GM12878 (cell line): ENCODE data around the gene ABCC4. TPM values are rescaled to one million over a fixed set of nuclear protein-coding genes. Genes with fewer than 3 reads are reported as not detected.

ENCODE experiments used
- ATAC-seq: fragments of 200-7000 bp; cut with Tn5 transposase; 3 replicates; pipeline ENCODE4 v1.9.1; 2020; ENCODE audit warnings: mild to moderate bottlenecking, moderate library complexity
- BruUV-seq: library from RNA; stranded (reverse); fragments of 400-500 nt; replicated peaks from 2 replicates; lab custom pipeline; 2021; lab: Mats Ljungman, UMichigan
- CTCF ChIA-PET: fragments of 300-600 bp; sonication (Branson Sonifier 250); formaldehyde crosslinking; extraction: SDS; loops from one replicate; lab custom pipeline; 2021; ENCODE audit warnings: inconsistent platforms; lab: Yijun Ruan, JAX
- POLR2A ChIA-PET: fragments of 350-600 bp; formaldehyde crosslinking; extraction: SDS; loops from one replicate; lab custom pipeline; 2021; ENCODE audit warnings: inconsistent platforms; lab: Charles Lee
- RAD21 ChIA-PET: fragments of 300-600 bp; sonication (Branson Sonifier 250); formaldehyde crosslinking; loops from one replicate; lab custom pipeline; 2023; ENCODE audit warnings: antibody characterized with exemption; ENCODE audit not compliant: unreplicated experiment; lab: Charles Lee
- SMC1A ChIA-PET: fragments of 300-600 bp; sonication (Branson Sonifier 250); formaldehyde crosslinking; loops from one replicate; lab custom pipeline; 2023; ENCODE audit not compliant: unreplicated experiment, uncharacterized antibody; lab: Charles Lee
- DNase-seq: peaks from one replicate; pipeline ENCODE4 v3.0.0-alpha.2; 2011; ENCODE audit warnings: low read depth, low spot score
- FAIRE-seq: peaks from 3 replicates; lab custom pipeline; 2011; peaks lifted over from hg19 to GRCh38; lab: Jason Lieb, UNC
- H2AFZ ChIP-seq: 2 replicates; pipeline ENCODE4 v1.6.0; 2011; ENCODE audit warnings: low read depth, low read length, control low read depth; ENCODE audit not compliant: control insufficient read depth
- H3K27ac ChIP-seq: 2 replicates; pipeline ENCODE4 v1.5.1; 2011; ENCODE audit warnings: control low read depth; ENCODE audit not compliant: control insufficient read depth, insufficient read depth
- H3K27me3 ChIP-seq, 2 experiments: replicated peaks in 1 of 2; 2 replicates each; pipeline versions ENCODE4 v1.6.0 to v1.6.1; 2011; ENCODE audit warnings: low read length in 1 of 2; ENCODE audit not compliant: control insufficient read depth in 2 of 2, insufficient read depth in 2 of 2
- H3K36me3 ChIP-seq, 2 experiments: 2 replicates each; pipeline ENCODE4 v1.5.1; 2011; ENCODE audit warnings: low read length in 1 of 2; ENCODE audit not compliant: control insufficient read depth in 2 of 2, insufficient read depth in 2 of 2
- H3K4me1 ChIP-seq: 2 replicates; pipeline ENCODE4 v1.6.1; 2011; ENCODE audit warnings: mild to moderate bottlenecking, low read length, moderate library complexity, mixed read lengths; ENCODE audit not compliant: control insufficient read depth, insufficient read depth
- H3K4me2 ChIP-seq: 2 replicates; pipeline ENCODE4 v1.6.0; 2011; ENCODE audit warnings: control low read depth; ENCODE audit not compliant: control insufficient read depth, insufficient read depth
- H3K4me3 ChIP-seq: fragments of 200-600 bp; sonication (generic); 2 replicates; pipeline ENCODE4 v1.5.1; 2016
- H3K79me2 ChIP-seq: 2 replicates; pipeline ENCODE4 v1.6.0; 2011; ENCODE audit warnings: low read length; ENCODE audit not compliant: control insufficient read depth, insufficient read depth
- H3K9ac ChIP-seq: 2 replicates; pipeline ENCODE4 v1.8.0; 2011; ENCODE audit warnings: low read length, control low read depth, mixed read lengths; ENCODE audit not compliant: control insufficient read depth, insufficient read depth
- H3K9me3 ChIP-seq: replicated peaks from 3 replicates; pipeline ENCODE4 v1.5.1; 2011; ENCODE audit warnings: mild to moderate bottlenecking, low read length; ENCODE audit not compliant: control insufficient read depth, insufficient read depth
- H4K20me1 ChIP-seq: 2 replicates; pipeline ENCODE4 v1.6.0; 2011; ENCODE audit not compliant: control insufficient read depth, insufficient read depth
- FOXK2 ChIP-seq: fragments of 450-650 bp; IDR thresholded peaks from 2 replicates; pipeline ENCODE4 v1.6.1; 2017; ENCODE audit warnings: mild to moderate bottlenecking, moderate library complexity
- HDAC6 ChIP-seq: fragments of 200-600 bp; sonication (generic); IDR thresholded peaks from one replicate; pipeline ENCODE4 v1.8.0; 2017; ENCODE audit warnings: antibody characterized with exemption; ENCODE audit not compliant: unreplicated experiment
- MEF2A ChIP-seq: IDR thresholded peaks from 2 replicates; pipeline ENCODE4 v1.6.1; 2011; ENCODE audit warnings: low read depth, mild to moderate bottlenecking, low read length, moderate library complexity; ENCODE audit not compliant: insufficient read depth
- MEF2B ChIP-seq: fragments of 450-650 bp; IDR thresholded peaks from 2 replicates; pipeline ENCODE4 v1.6.1; 2018; ENCODE audit warnings: mild to moderate bottlenecking, moderate library complexity; ENCODE audit not compliant: partially characterized antibody, poor library complexity, severe bottlenecking
- NFXL1 ChIP-seq: fragments of 450-650 bp; IDR thresholded peaks from 2 replicates; pipeline ENCODE4 v1.6.1; 2017; ENCODE audit warnings: antibody characterized with exemption, mild to moderate bottlenecking, borderline replicate concordance
- POLR2AphosphoS2 ChIP-seq: IDR thresholded peaks from 2 replicates; pipeline ENCODE4 v1.6.1; 2011; ENCODE audit warnings: low read depth, mild to moderate bottlenecking, low read length, improper control_type of control experiment, moderate library complexity
- RBBP5 ChIP-seq: fragments of 200-600 bp; sonication (generic); conservative IDR thresholded peaks from 2 replicates; pipeline ENCODE4 v1.6.1; 2016
- RFX5 ChIP-seq: IDR thresholded peaks from 2 replicates; pipeline ENCODE4 v1.6.1; 2011; ENCODE audit warnings: low read depth, low read length, improper control_type of control experiment
- SMAD5 ChIP-seq: IDR thresholded peaks from 2 replicates; pipeline ENCODE4 v1.6.1; 2016; ENCODE audit warnings: antibody characterized with exemption, low read depth
- SMC3 ChIP-seq: IDR thresholded peaks from 2 replicates; pipeline ENCODE4 v1.6.1; 2011; ENCODE audit warnings: low read length, improper control_type of control experiment, borderline replicate concordance
- SUZ12 ChIP-seq: fragments of 200-600 bp; sonication (generic); IDR thresholded peaks from one replicate; pipeline ENCODE4 v1.6.1; 2018; ENCODE audit warnings: antibody characterized with exemption, mild to moderate bottlenecking; ENCODE audit not compliant: unreplicated experiment
- TCF3 ChIP-seq: IDR thresholded peaks from 2 replicates; pipeline ENCODE4 v1.6.1; 2012; ENCODE audit warnings: low read depth, mild to moderate bottlenecking, low read length, borderline replicate concordance; ENCODE audit not compliant: insufficient read depth
- TCF7 ChIP-seq: IDR thresholded peaks from 2 replicates; pipeline ENCODE4 v1.6.1; 2014; ENCODE audit warnings: antibody characterized with exemption, borderline replicate concordance
- ZSCAN29 ChIP-seq: fragments of 450-650 bp; IDR thresholded peaks from 2 replicates; pipeline ENCODE4 v1.6.1; 2017; ENCODE audit warnings: mild to moderate bottlenecking, moderate library complexity
- WGBS: methylation state at CpG from one replicate; pipeline ENCODE4 v1.1.6; 2016; ENCODE audit warnings: low lambda C conversion rate; ENCODE audit not compliant: insufficient replicate concordance, insufficient coverage; ENCODE audit errors: missing lambda C conversion rate; 5-methylcytosine and 5-hydroxymethylcytosine counted together
- in situ Hi-C: fragments of 300-500 bp; cut with MboI; formaldehyde crosslinking; loops from 9 replicates; pipeline ENCODE4 v1.14.3; 2018; ENCODE audit warnings: mixed read lengths
- intact Hi-C: fragments of 100-400 bp; cut with micrococcal nuclease; formaldehyde crosslinking; loops from one replicate; pipeline ENCODE4 v1.14.2; 2022; ENCODE audit not compliant: unreplicated experiment
- polyA plus RNA-seq, 11 experiments: library from polyadenylated mRNA; depleted of rRNA in 4 of 11; unstranded in 6 of 11; stranded (reverse) in 5 of 11; fragments of >200 nt; fragmentation: Nextera tagmentation in 4 of 11; fragmentation: Illumina TruSeq in 1 of 11; extraction: Ambion mirVana in 4 of 11; extraction: Trizol in 1 of 11; gene quantifications; 1 replicate in 1 of 11; 2 replicates in 10 of 11; pipeline versions ENCODE4 v1.2.1 to v1.2.3, GENCODE V29; 2011 to 2016; ENCODE audit warnings: inconsistent platforms in 2 of 11, missing spikeins in 2 of 11, low read depth in 1 of 11
- total RNA-seq, 4 experiments: library from RNA; depleted of rRNA in 3 of 4; stranded (reverse); fragments of >200 nt in 3 of 4; fragmentation: Illumina TruSeq in 1 of 4; extraction: Trizol in 1 of 4; gene quantifications; 2 replicates each; pipeline versions ENCODE4 v1.2.1 to v1.2.3, GENCODE V29; 2013 to 2021
- TF ChIP-seq, protein P1 (sequence below): fragments of 450-650 bp; IDR thresholded peaks from 2 replicates; pipeline ENCODE4 v1.6.1; 2017; ENCODE audit warnings: low read depth, mild to moderate bottlenecking, moderate library complexity
- TF ChIP-seq, protein P2 (sequence below): fragments of 450-650 bp; IDR thresholded peaks from 2 replicates; pipeline ENCODE4 v1.6.1; 2017; ENCODE audit warnings: mild to moderate bottlenecking
- TF ChIP-seq, protein P3 (sequence below): IDR thresholded peaks from 2 replicates; pipeline ENCODE4 v1.6.1; 2011; ENCODE audit warnings: borderline replicate concordance, low read depth, mild to moderate bottlenecking, moderate library complexity, low read length; ENCODE audit not compliant: insufficient read depth, poor library complexity, severe bottlenecking

Gene ABCC4
- total and polyA plus RNA-seq, 10 of the 15 experiments (the other 5 are each of a cell fraction or from before 2014, with no cell fraction given) = 7.2 to 44.4 (median 24.1) TPM

DNA sequence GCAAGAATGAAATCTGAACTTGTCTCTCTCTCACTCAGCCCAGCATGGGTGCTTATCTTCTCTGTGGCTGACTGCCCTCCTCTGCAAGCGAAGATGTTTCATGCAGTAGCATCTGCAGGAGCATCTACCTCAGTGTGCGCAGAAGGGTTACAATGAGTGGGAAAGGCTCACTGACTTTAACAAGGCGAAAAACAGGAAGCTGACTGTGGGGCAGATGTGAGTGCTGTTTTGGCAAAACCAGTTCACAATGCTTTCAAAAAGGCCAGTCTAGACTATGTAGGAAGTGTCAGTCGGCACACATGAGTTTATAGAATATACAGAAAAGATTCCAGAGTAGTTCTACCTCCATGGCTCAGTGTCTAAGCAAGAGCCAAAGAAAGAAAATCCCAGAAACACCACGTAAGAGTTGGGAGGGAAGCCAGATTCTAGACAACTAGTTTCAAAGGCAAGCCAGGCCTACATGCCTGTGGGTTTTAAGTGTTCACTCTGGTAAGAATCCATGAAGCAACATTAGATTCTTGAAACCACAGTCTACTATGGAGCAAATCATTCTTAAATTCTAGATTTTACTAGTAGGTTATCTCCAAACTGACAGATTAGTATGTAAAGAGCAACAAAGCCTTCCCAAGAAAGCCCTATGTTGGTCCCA lies 124.5 kb downstream of the ABCC4 start:
- BruUV-seq = no TSS peak
- H4K20me1 ChIP-seq = no peaks in the 10 kb centered on the region
- H3K9me3 ChIP-seq = no peaks in the 10 kb centered on the region
- H3K4me2 ChIP-seq = no peak overlapping the region
- ATAC-seq (no peak), FAIRE-seq (no peak), DNase-seq (no peak)
- intact Hi-C loops (no loop called here), in situ Hi-C loops (no loop called here)
- no peaks in the 10 kb centered on the region for H3K27me3 ChIP-seq
- no peaks in the 10 kb centered on the region; the same call in 1 of the 2 replicates for H3K79me2 ChIP-seq
- H3K4me1 ChIP-seq = peaks cover 12% of the 10 kb centered on the region
- ChIA-PET SMC1A (interaction anchor here (1.0 kb wide), 1 partner anchor 204 kb away, joined by 4 read pairs; no protein-coding TSS in a partner anchor), POLR2A (no interaction called here), CTCF (interaction anchor here (1.4 kb wide), 1 partner anchor 12 kb away, joined by 3 read pairs; no protein-coding TSS in a partner anchor), RAD21 (no interaction called here)
- no peak overlapping the region for H3K9ac ChIP-seq
- no peak overlapping the region for H3K27ac ChIP-seq
- H3K36me3 ChIP-seq = peaks cover 14 to 21% of the 10 kb centered on the region in 2 experiments
- 69% methylated on average over 5 of the region's 5 CpGs for WGBS
- no peak overlapping the region for H3K4me3 ChIP-seq
- TF ChIP-seq FOXK2 (no peak), HDAC6 (no peak), MEF2B (no peak), ZSCAN29 (no peak), SMAD5 (no peak), RBBP5 (no peak), SMC3 (no peak), POLR2AphosphoS2 (no peak), RFX5 (no peak), TCF7 (no peak), NFXL1 (no peak), MEF2A (no peak), TCF3 (no peak), SUZ12 (no peak)
- TF ChIP-seq, protein P1, sequence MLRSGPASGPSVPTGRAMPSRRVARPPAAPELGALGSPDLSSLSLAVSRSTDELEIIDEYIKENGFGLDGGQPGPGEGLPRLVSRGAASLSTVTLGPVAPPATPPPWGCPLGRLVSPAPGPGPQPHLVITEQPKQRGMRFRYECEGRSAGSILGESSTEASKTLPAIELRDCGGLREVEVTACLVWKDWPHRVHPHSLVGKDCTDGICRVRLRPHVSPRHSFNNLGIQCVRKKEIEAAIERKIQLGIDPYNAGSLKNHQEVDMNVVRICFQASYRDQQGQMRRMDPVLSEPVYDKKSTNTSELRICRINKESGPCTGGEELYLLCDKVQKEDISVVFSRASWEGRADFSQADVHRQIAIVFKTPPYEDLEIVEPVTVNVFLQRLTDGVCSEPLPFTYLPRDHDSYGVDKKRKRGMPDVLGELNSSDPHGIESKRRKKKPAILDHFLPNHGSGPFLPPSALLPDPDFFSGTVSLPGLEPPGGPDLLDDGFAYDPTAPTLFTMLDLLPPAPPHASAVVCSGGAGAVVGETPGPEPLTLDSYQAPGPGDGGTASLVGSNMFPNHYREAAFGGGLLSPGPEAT = no peak
- TF ChIP-seq, protein P2, sequence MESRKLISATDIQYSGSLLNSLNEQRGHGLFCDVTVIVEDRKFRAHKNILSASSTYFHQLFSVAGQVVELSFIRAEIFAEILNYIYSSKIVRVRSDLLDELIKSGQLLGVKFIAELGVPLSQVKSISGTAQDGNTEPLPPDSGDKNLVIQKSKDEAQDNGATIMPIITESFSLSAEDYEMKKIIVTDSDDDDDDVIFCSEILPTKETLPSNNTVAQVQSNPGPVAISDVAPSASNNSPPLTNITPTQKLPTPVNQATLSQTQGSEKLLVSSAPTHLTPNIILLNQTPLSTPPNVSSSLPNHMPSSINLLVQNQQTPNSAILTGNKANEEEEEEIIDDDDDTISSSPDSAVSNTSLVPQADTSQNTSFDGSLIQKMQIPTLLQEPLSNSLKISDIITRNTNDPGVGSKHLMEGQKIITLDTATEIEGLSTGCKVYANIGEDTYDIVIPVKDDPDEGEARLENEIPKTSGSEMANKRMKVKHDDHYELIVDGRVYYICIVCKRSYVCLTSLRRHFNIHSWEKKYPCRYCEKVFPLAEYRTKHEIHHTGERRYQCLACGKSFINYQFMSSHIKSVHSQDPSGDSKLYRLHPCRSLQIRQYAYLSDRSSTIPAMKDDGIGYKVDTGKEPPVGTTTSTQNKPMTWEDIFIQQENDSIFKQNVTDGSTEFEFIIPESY = no peak
- TF ChIP-seq, protein P3, sequence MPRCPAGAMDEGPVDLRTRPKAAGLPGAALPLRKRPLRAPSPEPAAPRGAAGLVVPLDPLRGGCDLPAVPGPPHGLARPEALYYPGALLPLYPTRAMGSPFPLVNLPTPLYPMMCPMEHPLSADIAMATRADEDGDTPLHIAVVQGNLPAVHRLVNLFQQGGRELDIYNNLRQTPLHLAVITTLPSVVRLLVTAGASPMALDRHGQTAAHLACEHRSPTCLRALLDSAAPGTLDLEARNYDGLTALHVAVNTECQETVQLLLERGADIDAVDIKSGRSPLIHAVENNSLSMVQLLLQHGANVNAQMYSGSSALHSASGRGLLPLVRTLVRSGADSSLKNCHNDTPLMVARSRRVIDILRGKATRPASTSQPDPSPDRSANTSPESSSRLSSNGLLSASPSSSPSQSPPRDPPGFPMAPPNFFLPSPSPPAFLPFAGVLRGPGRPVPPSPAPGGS = no peak
- no peak overlapping the region for H2AFZ ChIP-seq
